Right lobe of liver (tissue), 4 donors: Measurements from ENCODE around the gene GHR.

Experiments
- POLR2A ChIP-seq: fragments of 450-650 bp; IDR thresholded peaks from one replicate; pipeline ENCODE4 v1.6.1; 2017; ENCODE audit warnings: antibody characterized with exemption, mild to moderate bottlenecking
- TF ChIP-seq, protein P1 (sequence below), 4 donors: fragments of 200-600 bp in 3 of 4; fragments of 450-650 bp in 1 of 4; IDR thresholded peaks; one replicate each; pipeline versions ENCODE4 v1.5.1 to v1.8.0; 2016 to 2022; ENCODE audit warnings: antibody characterized with exemption in 4 of 4, mild to moderate bottlenecking in 2 of 4
- donor health status: DM: no; HTN: no; CAD: no.
- donor health status: DM: no; HTN: no; CAD: no.
- donor health status: DM: no; HTN: yes; CAD: no.

DNA sequence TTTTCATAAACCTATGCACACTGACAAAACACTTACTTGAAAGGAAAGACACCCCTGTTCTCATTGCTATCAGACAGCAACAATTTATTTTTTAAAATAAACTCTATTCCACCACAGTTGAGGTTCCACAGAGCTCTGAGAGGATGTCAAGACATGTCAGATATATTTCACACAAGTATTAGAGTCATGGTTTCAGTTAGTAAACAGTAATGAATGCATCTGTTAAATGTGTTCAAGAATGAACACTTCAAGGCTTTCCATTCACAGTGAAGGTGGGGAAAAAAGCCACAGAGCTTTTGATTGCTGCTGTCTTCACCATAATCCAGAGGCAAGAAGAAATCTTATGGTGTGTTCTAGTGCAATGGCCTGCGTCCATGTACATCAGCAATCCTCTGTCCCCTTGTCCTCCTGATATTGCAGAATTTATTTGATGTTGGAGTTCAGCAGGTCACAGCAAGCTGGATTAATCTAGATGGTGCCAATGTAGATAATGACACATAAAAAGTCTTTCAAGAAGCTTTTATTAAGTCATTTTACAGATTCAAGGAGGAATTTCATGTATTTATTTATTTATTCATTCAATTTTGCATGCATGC is 146.8 kb downstream of the GHR start:
- TF ChIP-seq POLR2A = no peak
- TF ChIP-seq, protein P1, sequence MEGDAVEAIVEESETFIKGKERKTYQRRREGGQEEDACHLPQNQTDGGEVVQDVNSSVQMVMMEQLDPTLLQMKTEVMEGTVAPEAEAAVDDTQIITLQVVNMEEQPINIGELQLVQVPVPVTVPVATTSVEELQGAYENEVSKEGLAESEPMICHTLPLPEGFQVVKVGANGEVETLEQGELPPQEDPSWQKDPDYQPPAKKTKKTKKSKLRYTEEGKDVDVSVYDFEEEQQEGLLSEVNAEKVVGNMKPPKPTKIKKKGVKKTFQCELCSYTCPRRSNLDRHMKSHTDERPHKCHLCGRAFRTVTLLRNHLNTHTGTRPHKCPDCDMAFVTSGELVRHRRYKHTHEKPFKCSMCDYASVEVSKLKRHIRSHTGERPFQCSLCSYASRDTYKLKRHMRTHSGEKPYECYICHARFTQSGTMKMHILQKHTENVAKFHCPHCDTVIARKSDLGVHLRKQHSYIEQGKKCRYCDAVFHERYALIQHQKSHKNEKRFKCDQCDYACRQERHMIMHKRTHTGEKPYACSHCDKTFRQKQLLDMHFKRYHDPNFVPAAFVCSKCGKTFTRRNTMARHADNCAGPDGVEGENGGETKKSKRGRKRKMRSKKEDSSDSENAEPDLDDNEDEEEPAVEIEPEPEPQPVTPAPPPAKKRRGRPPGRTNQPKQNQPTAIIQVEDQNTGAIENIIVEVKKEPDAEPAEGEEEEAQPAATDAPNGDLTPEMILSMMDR (IDR thresholded peaks at IDR 0.05) = no peak
